ENCODE data around the gene EXOC8.
A peak's percentile ranks its signal among the peaks of the same experiment; 100 is the strongest.

EXOC8 gene

DNA sequence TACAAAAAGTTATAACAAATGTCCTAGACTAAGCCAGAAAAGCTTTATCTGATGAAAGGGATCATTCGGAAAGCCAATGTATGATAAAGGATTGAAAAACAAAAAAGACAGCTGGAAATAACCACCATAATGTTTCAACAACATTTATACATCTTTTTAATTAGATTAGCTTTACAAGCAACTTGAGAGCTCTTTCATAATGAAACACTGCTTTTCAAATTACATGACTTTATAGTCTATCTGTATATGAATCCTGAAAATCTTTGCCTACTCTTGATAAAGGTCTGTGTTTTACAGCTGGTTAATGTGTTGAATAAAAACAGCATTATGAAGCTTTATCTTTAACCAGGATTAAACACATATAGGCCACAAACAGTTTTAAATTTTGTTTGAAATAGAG is 26.0 kb upstream of the EXOC8 start:
- H3K4me3 ChIP-seq (ENCODE audit: low read depth, low read length) = no peak overlapping the region
- TF ChIP-seq, protein P1, sequence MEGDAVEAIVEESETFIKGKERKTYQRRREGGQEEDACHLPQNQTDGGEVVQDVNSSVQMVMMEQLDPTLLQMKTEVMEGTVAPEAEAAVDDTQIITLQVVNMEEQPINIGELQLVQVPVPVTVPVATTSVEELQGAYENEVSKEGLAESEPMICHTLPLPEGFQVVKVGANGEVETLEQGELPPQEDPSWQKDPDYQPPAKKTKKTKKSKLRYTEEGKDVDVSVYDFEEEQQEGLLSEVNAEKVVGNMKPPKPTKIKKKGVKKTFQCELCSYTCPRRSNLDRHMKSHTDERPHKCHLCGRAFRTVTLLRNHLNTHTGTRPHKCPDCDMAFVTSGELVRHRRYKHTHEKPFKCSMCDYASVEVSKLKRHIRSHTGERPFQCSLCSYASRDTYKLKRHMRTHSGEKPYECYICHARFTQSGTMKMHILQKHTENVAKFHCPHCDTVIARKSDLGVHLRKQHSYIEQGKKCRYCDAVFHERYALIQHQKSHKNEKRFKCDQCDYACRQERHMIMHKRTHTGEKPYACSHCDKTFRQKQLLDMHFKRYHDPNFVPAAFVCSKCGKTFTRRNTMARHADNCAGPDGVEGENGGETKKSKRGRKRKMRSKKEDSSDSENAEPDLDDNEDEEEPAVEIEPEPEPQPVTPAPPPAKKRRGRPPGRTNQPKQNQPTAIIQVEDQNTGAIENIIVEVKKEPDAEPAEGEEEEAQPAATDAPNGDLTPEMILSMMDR (IDR thresholded peaks at IDR 0.05; ENCODE audit: low read depth, low read length) = no peak

- TF ChIP-seq, protein P1 (IDR thresholded peaks at IDR 0.05; ENCODE audit: low read depth, low read length) = no peak
- H3K4me3 ChIP-seq (ENCODE audit: low read depth, low read length) = no peak overlapping the region
Observed at GRCh38 chr1:231362325-231362724, 24.7 kb upstream of the EXOC8 start.

- TF ChIP-seq, protein P1 (IDR thresholded peaks at IDR 0.05; ENCODE audit: low read depth, low read length) = no peak
- H3K4me3 ChIP-seq (ENCODE audit: low read depth, low read length) = no peak overlapping the region
Observed at GRCh38 chr1:231359113-231359512, 21.5 kb upstream of the EXOC8 start.

DNA sequence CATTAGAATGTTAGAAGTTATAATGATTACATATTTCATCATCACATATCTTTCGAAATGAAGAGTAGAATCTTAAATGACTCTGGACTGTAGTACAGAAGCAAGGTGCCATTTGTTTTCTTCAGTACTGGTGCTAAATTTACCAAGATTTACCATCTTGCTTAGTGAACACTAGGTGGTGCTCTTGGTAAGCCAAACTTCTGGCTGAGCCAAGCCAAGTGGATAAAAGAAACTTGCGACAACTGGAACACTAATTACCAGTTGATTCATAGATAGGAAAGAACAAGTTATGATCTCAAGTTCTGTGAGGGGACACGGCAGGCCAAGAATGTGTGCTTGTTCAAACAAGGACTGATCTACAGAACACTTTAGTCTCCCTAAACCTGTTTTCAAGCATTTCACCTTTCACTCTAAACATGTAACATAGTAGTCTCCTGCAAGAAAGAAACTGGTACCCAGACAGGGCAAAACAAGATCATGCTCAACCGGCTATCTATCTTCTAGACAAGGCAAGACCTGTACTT is 20.2 kb upstream of the EXOC8 start:
- H3K4me3 ChIP-seq (ENCODE audit: low read depth, low read length) = no peak overlapping the region
- TF ChIP-seq, protein P1 (IDR thresholded peaks at IDR 0.05; ENCODE audit: low read depth, low read length) = peak; percentile 41; the same call in 1 of the 2 replicates

- no peak overlapping the region for H3K4me3 ChIP-seq (ENCODE audit: low read depth, low read length)
- TF ChIP-seq, protein P1 (IDR thresholded peaks at IDR 0.05; ENCODE audit: low read depth, low read length) = no peak
Observed at GRCh38 chr1:231357187-231357772, 19.6 kb upstream of the EXOC8 start.

GRCh38 chr1:231355171-231355570 is 17.5 kb upstream of the EXOC8 start:
- TF ChIP-seq, protein P1 (IDR thresholded peaks at IDR 0.05; ENCODE audit: low read depth, low read length) = no peak

GRCh38 chr1:231354330-231355020 is 16.8 kb upstream of the EXOC8 start:
- TF ChIP-seq, protein P1 (IDR thresholded peaks at IDR 0.05; ENCODE audit: low read depth, low read length) = no peak
- H3K4me3 ChIP-seq (ENCODE audit: low read depth, low read length) = no peak overlapping the region

More at GRCh38 chr1:231355171-231355570, 17.5 kb upstream of the EXOC8 start:
- H3K4me3 ChIP-seq (ENCODE audit: low read depth, low read length) = no peak overlapping the region
